Caco-2 (cell line): Measurements from ENCODE around the gene MSANTD2. TPM values are rescaled to one million over a fixed set of nuclear protein-coding genes. Genes with fewer than 3 reads are reported as not detected.

Experiments
- BruUV-seq: library from RNA; stranded (reverse); fragments of 400-500 nt; replicated peaks from 2 replicates; lab custom pipeline; 2021; lab: Mats Ljungman, UMichigan
- CTCF ChIA-PET: fragments of 300-600 bp; sonication (Branson Sonifier 250); formaldehyde crosslinking; loops from one replicate; lab custom pipeline; 2022; ENCODE audit warnings: antibody characterized with exemption; lab: Charles Lee
- POLR2A ChIA-PET: fragments of 300-600 bp; sonication (Branson Sonifier 250); formaldehyde crosslinking; loops from one replicate; lab custom pipeline; 2022; ENCODE audit warnings: antibody characterized with exemption; lab: Charles Lee
- DNase-seq, 2 experiments: peaks; one replicate each; pipeline versions ENCODE4 v3.0.0 to v3.0.0-alpha.2; 2020 to 2022
- H3K27me3 ChIP-seq: replicated peaks from 2 replicates; pipeline ENCODE4 v1.6.0; 2011; ENCODE audit warnings: low read length; ENCODE audit not compliant: control insufficient read depth, insufficient read depth
- H3K36me3 ChIP-seq: 2 replicates; pipeline ENCODE4 v1.5.1; 2011; ENCODE audit warnings: low read length; ENCODE audit not compliant: control insufficient read depth, insufficient read depth
- H3K4me1 ChIP-seq: fragments of 250-450 bp; sonication (Bioruptor Pico); 2 replicates; pipeline ENCODE4 v1.5.1; 2020; ENCODE audit warnings: mild to moderate bottlenecking
- H3K4me3 ChIP-seq: 2 replicates; pipeline ENCODE4 v1.5.1; 2011; ENCODE audit warnings: low read depth, mild to moderate bottlenecking, control low read depth, low read length
- H3K9me3 ChIP-seq: fragments of 250-450 bp; sonication (Bioruptor Pico); 2 replicates; pipeline ENCODE4 v1.5.1; 2020; ENCODE audit warnings: mild to moderate bottlenecking, moderate library complexity
- H3K27ac Mint-ChIP-seq: one replicate; pipeline ENCODE4 v1.8.0; 2022; ENCODE audit warnings: mixed read lengths; ENCODE audit not compliant: unreplicated experiment
- H3K27me3 Mint-ChIP-seq: one replicate; pipeline ENCODE4 v1.8.0; 2022; ENCODE audit warnings: mixed read lengths; ENCODE audit not compliant: insufficient read depth, unreplicated experiment
- H3K36me3 Mint-ChIP-seq: one replicate; pipeline ENCODE4 v1.8.0; 2022; ENCODE audit warnings: mild to moderate bottlenecking, mixed read lengths; ENCODE audit not compliant: insufficient read depth, unreplicated experiment
- H3K4me1 Mint-ChIP-seq: one replicate; pipeline ENCODE4 v1.8.0; 2022; ENCODE audit warnings: low read depth, mixed read lengths; ENCODE audit not compliant: unreplicated experiment
- H3K4me3 Mint-ChIP-seq: one replicate; pipeline ENCODE4 v1.8.0; 2022; ENCODE audit warnings: mild to moderate bottlenecking, moderate library complexity, mixed read lengths; ENCODE audit not compliant: unreplicated experiment
- H3K9me3 Mint-ChIP-seq: one replicate; pipeline ENCODE4 v1.8.0; 2022; ENCODE audit warnings: mixed read lengths; ENCODE audit not compliant: unreplicated experiment
- intact Hi-C: fragments of 100-400 bp; cut with micrococcal nuclease; formaldehyde crosslinking; loops from one replicate; pipeline ENCODE4 v1.10.0; 2022; ENCODE audit not compliant: unreplicated experiment
- total RNA-seq: library from RNA; stranded (reverse); gene quantifications from 2 replicates; pipeline ENCODE4 v1.2.3, GENCODE V29; 2022
- TF ChIP-seq, protein P1 (sequence below), 2 experiments: fragments of 200-600 bp in 1 of 2; IDR thresholded peaks; 1 replicate in 1 of 2; 2 replicates in 1 of 2; pipeline versions ENCODE4 v1.5.1 to v1.8.0; 2011 to 2022; ENCODE audit warnings: antibody characterized with exemption in 1 of 2, control low read depth in 1 of 2, inconsistent platforms in 1 of 2, low read depth in 1 of 2, low read length in 1 of 2, mild to moderate bottlenecking in 1 of 2, moderate library complexity in 1 of 2; ENCODE audit not compliant: insufficient read depth in 1 of 2, severe bottlenecking in 1 of 2, unreplicated experiment in 1 of 2

MSANTD2 gene
- total RNA-seq, 1 experiment from 2014 or later, result 28.3 TPM

DNA sequence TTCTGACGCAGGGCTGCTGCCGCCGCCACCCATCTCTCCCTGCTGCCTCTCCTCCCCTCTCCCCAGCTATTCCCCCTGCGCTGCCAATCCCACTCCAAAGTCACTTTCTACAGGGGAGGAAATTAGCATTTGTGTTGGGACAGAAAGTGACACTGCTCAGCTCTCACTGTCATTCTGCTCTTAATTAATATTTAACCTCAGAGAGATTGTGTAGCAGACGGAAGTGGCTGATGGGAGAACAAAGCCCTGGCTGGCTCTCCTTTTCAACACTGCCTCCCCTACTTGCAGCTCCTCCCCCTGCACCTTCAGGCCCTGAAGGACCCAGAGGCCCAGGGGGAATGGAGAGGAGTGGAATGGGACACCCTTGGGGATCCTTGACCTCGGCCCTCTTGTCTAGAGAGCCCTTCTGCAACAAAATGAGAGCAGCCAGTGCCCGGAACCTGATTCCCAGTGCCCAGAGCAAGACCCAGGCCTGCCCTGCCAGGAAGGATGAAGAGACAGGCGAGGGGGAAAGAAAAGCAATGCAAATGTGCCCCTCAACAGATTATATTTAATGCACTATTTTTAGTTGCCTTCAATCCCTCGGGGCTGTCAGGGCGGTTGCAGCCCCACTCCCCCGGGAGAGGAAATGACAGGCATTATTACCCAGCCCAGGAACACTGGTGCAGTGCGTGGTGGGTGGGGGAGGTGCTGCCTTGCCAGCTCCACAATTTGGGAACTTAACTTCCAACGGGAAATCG, 75.1 kb downstream of the MSANTD2 start:
- intact Hi-C loops, result loop anchor here (1.0 kb wide), 4 partner anchors 14 to 81 kb away; partner anchors contain the start of gene NRGN
- peak; percentile 67 to 76 for DNase-seq
- ChIA-PET CTCF (interaction anchor here (0.7 to 1.6 kb wide), 9 partner anchors 9 to 151 kb away, joined by 3 to 12 read pairs (median 3); partner anchors contain the start of gene NRGN), POLR2A (interaction anchor here (0.5 to 0.6 kb wide), 2 partner anchors 23 to 65 kb away, joined by 5 to 20 read pairs; no protein-coding TSS in a partner anchor)
- Histone ChIP-seq H3K4me1 (peaks cover 15% of the 10 kb centered on the region), H3K36me3 (no peaks in the 10 kb centered on the region), H3K9me3 (no peaks in the 10 kb centered on the region), H3K27me3 (no peaks in the 10 kb centered on the region), H3K4me3 (no peak overlapping the region)
- H3K27ac Mint-ChIP-seq, result peak overlapping the region; percentile 7
- peak overlapping the region; percentile 63 for H3K4me3 Mint-ChIP-seq
- TF ChIP-seq, protein P1, sequence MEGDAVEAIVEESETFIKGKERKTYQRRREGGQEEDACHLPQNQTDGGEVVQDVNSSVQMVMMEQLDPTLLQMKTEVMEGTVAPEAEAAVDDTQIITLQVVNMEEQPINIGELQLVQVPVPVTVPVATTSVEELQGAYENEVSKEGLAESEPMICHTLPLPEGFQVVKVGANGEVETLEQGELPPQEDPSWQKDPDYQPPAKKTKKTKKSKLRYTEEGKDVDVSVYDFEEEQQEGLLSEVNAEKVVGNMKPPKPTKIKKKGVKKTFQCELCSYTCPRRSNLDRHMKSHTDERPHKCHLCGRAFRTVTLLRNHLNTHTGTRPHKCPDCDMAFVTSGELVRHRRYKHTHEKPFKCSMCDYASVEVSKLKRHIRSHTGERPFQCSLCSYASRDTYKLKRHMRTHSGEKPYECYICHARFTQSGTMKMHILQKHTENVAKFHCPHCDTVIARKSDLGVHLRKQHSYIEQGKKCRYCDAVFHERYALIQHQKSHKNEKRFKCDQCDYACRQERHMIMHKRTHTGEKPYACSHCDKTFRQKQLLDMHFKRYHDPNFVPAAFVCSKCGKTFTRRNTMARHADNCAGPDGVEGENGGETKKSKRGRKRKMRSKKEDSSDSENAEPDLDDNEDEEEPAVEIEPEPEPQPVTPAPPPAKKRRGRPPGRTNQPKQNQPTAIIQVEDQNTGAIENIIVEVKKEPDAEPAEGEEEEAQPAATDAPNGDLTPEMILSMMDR (IDR thresholded peaks at IDR 0.05; ENCODE audit: insufficient read depth in 1 of 2, low read depth in 1 of 2, low read length in 1 of 2, severe bottlenecking in 1 of 2, unreplicated experiment in 1 of 2), result no peak
- H3K4me1 Mint-ChIP-seq, result peaks cover 17% of the 10 kb centered on the region
- BruUV-seq, result no TSS peak
- H3K9me3 Mint-ChIP-seq, result no peaks in the 10 kb centered on the region
- peaks cover 6% of the 10 kb centered on the region for H3K27me3 Mint-ChIP-seq
- H3K36me3 Mint-ChIP-seq, result no peaks in the 10 kb centered on the region

DNA sequence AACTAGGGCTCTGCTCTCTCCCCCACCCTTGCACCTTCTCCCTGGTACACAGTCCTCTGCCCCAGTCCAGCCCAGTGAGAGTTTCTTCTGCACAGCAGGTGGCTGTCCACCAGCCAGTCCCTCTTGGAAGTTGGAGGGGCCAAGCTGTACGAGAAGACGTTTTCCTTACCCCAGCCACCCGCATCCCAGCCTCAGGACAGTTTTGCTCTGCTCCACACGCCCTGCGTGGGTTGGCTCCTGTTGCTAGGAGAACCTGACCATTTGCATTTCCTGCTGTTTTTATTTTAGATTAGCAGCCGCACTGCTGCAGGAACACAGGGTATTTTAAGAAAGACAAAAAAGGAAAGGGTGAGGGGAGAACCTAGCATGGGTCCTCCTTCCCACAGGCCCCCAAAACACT, 78.0 kb downstream of the MSANTD2 start:
- H3K27me3 Mint-ChIP-seq, result peaks cover 21% of the 10 kb centered on the region
- DNase-seq, result no peak
- Histone ChIP-seq H3K4me1 (peaks cover 19% of the 10 kb centered on the region), H3K27me3 (peaks cover 6% of the 10 kb centered on the region), H3K9me3 (no peaks in the 10 kb centered on the region), H3K4me3 (no peak overlapping the region), H3K36me3 (no peaks in the 10 kb centered on the region)
- H3K9me3 Mint-ChIP-seq, result no peaks in the 10 kb centered on the region
- POLR2A ChIA-PET, result no interaction called here
- H3K36me3 Mint-ChIP-seq, result no peaks in the 10 kb centered on the region
- no peak overlapping the region for H3K4me3 Mint-ChIP-seq
- intact Hi-C loops, result no loop called here
- H3K4me1 Mint-ChIP-seq, result peaks cover 17% of the 10 kb centered on the region
- CTCF ChIA-PET, result no interaction called here
- H3K27ac Mint-ChIP-seq, result no peak overlapping the region
- TF ChIP-seq, protein P1 (IDR thresholded peaks at IDR 0.05; ENCODE audit: insufficient read depth in 1 of 2, low read depth in 1 of 2, low read length in 1 of 2, severe bottlenecking in 1 of 2, unreplicated experiment in 1 of 2), result no peak
- no TSS peak for BruUV-seq

DNA sequence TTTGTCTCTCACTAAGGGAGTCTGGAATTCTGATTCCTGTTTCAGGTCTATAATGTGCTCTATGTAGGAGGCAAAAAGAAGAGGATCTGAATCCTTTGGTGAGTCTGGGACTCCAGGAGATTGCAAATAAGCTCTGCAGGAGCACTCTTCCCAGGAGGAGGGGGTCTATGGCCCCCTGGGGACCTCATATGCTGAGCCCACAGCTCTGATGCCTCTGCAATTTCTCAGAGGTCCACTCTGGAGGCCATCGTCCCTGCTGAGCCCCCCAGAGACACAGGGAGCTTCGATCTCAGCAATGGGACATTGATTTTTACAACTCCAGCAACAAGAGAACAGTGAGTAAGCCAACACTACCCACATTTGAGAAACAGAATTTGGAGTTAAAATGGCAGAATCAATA, 80.7 kb downstream of the MSANTD2 start:
- TF ChIP-seq, protein P1 (IDR thresholded peaks at IDR 0.05; ENCODE audit: insufficient read depth in 1 of 2, low read depth in 1 of 2, low read length in 1 of 2, severe bottlenecking in 1 of 2, unreplicated experiment in 1 of 2), result no peak
- no TSS peak for BruUV-seq

More for the DNA sequence above, 80.7 kb downstream of the MSANTD2 start:
- H3K9me3 ChIP-seq, result no peaks in the 10 kb centered on the region
- Mint-ChIP-seq H3K27ac (no peak overlapping the region), H3K36me3 (no peaks in the 10 kb centered on the region), H3K27me3 (peaks cover 30% of the 10 kb centered on the region), H3K4me1 (no peaks in the 10 kb centered on the region), H3K9me3 (no peaks in the 10 kb centered on the region), H3K4me3 (no peak overlapping the region)
- peaks cover 6% of the 10 kb centered on the region for H3K27me3 ChIP-seq
- no peak for DNase-seq
- intact Hi-C loops, result no loop called here
- H3K4me3 ChIP-seq, result no peak overlapping the region
- H3K4me1 ChIP-seq, result peaks cover 7% of the 10 kb centered on the region
- H3K36me3 ChIP-seq, result no peaks in the 10 kb centered on the region
- ChIA-PET POLR2A (no interaction called here), CTCF (no interaction called here)
